GM18861 (cell line): ENCODE measurements around the gene GARIN1A.
"Not testable (repeated sequence)": the region's sequence is repeated elsewhere in the genome, so short reads cannot be mapped to it uniquely, and the experiment has no call there.

ENCODE experiments used
- ATAC-seq: cut with Tn5 transposase; IDR thresholded peaks from one replicate; pipeline ENCODE4 v1.9.1; 2021; ENCODE audit not compliant: unreplicated experiment

Gene GARIN1A

DNA sequence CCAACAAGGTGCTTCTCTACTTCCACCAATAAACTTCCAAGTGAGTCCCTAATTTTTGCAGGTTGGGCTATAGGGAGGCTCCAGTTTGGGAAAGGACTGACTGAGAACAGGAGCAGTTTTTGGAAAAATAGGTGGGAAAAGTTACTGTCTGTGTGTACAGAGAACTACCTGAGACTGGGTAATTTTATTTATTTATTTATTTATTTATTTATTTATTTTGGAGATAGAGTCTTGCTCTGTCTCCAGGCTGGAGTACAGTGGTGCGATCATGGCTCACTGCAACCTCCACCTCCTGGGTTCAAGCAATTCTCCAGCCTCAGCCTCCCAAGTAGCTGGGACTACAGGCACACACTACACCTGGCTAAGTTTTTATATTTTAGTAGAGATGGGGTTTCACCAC, 11.2 kb downstream of the GARIN1A start:
- ATAC-seq = not testable (repeated sequence)

DNA sequence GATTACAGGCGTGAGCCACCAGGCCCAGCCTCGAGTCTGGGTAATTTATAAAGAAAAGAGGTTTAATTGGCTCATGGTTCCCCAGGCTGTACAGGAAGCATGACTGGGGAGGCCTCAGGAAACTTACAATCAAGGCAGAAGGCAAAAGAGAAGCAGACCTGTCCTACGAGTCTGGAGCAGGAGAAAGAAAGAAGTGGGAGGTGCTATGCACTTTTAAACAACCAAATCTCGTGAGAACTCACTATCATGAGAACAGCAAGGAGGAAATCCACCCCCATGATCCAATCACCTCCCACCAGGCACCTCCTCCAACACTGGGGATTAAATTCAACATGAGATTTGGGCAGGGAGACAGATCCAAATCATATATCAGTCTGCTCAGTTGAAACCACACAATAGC, 11.6 kb downstream of the GARIN1A start:
- ATAC-seq = not testable (repeated sequence)

- no peak for ATAC-seq
Observed at GRCh38 chr7:128687131-128687530, 15.0 kb downstream of the GARIN1A start.

DNA sequence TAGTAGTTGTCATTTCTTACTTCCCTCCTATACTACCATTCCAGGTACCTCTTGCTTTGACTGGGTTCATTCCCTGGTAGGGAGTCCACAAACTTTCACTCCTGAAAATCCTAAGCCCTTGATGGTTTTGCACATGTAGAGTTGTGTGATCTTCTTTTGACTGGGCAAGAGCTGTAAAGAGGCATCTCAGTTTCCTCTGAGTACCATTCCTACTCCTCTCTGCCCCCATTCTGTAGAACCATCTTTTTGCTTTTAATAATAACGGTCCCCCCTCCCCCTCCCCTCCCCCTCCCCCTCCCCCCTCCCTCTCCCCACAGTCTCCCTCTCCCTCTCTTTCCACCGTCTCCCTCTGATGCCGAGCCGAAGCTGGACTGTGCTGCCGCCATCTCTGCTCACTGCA, 16.4 kb downstream of the GARIN1A start:
- ATAC-seq = no peak

DNA sequence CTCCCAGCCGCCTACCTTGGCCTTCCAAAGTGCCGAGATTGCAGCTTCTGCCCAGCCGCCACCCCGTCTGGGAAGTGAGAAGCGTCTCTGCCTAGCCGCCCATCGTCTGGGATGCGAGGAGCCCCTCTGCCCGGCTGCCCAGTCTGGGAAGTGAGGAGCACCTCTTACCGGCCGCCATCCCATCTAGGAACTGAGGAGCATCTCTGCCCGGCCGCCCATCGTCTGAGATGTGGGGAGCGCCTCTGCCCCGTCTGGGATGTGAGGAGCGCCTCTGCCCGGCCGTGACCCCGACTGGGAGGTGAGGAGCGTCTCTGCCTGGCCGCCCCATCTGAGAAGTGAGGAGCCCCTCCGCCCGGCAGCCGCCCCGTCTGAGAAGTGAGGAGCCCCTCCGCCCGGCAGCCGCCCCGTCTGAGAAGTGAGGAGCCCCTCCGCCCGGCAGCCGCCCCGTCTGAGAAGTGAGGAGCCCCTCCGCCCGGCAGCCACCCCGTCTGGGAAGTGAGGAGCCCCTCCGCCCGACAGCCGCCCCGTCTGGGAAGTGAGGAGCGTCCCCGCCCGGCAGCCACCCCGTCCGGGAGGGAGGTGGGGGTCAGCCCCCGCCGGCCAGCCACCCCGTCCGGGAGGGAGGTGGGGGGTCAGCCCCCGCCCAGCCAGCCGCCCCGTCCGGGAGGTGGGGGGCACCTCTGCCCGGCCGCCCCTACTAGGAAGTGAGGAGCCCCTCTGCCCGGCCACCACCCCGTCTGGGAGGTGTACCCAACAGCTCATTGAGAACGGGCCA, 17.3 kb downstream of the GARIN1A start:
- not testable (repeated sequence) for ATAC-seq

GRCh38 chr7:128691227-128691626, 19.1 kb downstream of the GARIN1A start:
- no peak for ATAC-seq

GRCh38 chr7:128692623-128693270, 20.7 kb downstream of the GARIN1A start:
- ATAC-seq = no peak

DNA sequence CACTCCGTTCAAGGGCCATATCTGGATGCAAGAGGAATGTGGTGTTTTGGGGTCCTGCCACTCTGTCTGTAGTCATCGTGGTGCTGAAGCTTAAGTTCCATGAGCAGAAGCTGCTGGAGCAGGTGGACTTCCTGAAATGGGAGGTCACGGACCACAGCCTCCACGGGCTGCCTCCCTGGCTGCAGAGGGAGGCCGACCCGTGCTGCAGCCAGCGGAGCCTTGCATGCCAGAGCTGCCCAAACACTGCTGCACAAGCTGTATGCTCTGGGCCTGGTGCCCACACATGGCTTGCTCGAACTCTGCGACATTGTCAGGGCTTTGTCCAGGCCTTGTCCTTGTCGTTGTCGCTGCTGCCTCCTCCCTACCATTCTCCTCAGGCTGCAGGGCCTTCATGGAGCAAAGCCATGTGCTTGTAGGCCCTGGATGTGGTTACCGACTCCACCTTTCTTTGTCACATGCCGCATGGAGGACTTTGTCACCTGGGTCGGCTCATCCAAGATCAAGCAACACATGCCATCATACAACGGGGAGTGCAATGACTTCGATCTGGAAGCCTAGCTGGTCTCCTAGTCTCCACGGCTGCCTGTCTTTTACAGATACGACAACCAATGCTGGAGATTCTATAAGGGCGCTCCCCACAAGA, 21.4 kb downstream of the GARIN1A start:
- no peak for ATAC-seq

- no peak for ATAC-seq
Observed at GRCh38 chr7:128694738-128695137, 22.6 kb downstream of the GARIN1A start.

DNA sequence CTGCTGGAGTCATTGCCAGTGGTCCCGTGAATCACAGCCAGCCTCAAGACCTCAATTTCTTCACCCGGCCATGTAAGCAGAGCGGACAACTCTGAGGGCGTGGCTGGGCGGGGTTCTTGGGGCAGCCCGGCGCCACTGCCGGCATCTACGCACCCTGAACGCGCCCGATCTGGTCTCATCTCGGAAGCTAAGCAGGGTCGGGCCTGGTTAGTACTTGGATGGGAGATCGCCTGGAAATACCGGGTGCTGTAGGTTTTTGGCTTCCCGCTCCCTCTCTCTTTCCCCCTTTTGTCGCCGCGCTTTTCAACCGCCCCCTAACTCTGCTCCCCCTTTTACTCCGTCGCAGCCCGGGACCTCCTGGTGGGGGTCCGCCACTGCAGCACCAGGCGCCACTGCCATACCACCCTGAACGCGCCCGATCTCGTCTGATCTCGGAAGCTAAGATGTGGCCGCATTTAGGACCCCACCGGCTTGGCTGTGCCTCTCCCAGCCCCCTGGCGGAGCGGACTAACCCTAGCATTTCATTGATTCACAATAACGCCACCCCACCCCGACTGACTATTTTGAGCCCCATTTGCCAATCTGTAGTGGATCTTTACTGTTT, 25.3 kb downstream of the GARIN1A start:
- no peak for ATAC-seq

DNA sequence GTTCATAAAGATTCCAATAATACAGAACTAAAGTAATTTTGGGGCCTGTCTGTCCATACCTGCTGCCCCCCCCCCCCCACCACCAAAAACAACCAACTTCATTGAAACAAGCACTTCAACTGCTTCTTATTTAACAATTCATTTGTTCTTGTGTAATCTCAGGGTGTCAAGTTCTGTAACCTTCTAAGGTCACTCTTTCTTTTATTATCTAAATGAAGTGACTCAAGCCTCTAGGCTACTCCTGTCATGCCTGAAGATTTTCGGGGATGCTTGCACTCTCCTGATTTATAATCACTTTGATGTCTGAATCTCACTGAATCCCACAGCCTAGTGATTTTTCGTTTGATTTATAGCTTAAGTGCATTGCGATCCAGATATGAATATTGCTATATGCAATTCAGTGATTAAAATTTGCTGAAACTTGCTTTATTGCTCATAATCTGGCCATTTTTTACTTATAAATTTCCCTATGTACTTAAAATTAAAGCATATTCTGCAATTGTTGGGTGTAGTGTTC, 27.2 kb downstream of the GARIN1A start:
- ATAC-seq = no peak

GRCh38 chr7:128699895-128700294, 27.8 kb downstream of the GARIN1A start:
- no peak for ATAC-seq

DNA sequence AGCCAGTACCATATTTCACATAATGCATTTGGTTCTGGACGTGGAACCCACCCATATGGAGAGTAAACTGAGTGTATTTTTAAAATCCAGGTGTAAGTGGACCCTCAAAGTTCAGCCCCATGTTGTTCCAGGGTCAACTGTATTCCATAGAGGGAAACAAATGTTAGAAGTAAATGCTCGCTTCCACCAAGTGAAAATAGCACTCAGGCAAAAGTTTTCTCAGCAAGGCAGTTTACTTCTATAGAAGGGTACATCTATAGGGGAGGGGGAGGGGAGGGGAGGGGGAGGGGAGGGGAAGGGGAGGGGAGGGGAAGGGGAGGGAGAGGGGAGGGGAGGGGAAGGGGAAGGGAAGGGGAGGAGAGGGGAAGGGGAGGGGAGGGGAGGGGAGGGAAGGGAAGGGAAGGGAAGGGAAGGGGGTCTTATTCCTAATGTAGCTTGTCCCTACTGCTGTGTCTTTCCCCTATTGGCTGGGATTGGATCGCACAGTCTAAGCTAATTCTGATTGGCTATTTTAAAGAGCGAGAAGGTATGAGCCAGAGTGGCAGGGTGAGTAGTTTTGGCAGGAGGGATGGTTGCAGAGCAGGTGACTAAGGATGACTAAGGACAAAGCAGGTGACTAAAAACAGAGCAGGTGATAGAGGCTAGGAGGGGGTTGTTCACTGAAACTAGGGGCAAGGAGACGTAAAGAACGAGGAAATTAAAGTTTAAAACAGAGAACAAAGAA, 29.1 kb downstream of the GARIN1A start:
- ATAC-seq = no peak

GRCh38 chr7:128703609-128704241, 31.6 kb downstream of the GARIN1A start:
- no peak for ATAC-seq

GRCh38 chr7:128705891-128706333, 33.8 kb downstream of the GARIN1A start:
- no peak for ATAC-seq

DNA sequence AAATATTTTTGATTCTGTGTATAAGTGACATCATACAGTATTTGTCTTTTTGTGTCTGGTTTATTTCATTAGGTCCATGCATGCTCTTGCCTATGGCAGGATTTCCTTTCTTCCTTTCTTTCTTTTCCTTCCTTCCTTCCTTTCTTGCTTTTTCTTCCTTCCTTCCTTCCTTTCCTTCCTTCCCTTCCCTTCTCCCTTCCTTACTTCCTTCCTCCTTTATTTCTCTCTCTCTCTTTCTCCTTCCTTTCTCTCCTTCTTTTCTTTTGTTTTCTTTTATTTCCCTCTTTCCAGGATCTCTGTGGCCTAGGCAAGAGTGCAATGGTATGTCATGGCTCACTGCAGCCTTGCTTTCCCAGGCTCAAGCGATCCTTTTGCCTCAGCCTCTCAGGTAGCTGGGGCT, 35.7 kb downstream of the GARIN1A start:
- ATAC-seq = no peak

DNA sequence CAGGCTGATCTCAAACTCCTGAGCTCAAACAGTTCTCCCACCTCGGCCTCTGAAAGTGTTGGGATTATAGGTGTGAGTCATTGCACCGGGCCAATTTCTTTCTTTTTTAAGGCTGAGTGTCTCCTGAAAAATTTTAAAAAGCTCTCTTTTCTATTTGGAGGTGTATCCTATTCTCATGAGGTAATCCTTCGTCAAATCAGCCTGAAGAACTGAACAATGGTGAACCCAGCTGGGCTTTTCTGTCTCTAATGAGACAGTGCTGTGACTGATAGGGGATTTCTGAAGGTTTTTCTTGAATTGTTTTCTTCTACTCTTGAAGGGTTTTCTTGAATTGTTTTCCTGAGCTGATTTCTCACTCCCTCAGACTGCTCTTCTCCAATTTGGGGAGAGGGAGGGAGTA, 36.1 kb downstream of the GARIN1A start:
- ATAC-seq = no peak

DNA sequence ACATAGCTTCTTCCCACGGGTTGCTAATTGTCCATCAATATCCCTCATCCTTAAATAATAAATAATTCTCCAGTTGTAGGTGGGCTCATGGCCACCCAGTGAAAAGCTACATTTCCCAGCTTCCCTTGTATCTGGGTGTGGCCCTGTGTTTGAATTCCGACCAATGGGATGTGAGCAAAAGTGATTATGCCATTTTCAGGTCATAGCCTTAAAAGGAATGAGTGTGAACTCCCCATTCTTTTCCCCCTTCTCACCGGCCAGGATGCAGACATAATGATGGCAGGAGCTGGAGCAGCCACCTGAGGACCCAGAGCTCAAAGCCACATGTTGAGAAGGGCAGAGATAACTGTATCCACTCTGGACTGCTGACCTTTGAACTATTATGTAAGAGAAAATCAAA, 36.7 kb downstream of the GARIN1A start:
- ATAC-seq = no peak

DNA sequence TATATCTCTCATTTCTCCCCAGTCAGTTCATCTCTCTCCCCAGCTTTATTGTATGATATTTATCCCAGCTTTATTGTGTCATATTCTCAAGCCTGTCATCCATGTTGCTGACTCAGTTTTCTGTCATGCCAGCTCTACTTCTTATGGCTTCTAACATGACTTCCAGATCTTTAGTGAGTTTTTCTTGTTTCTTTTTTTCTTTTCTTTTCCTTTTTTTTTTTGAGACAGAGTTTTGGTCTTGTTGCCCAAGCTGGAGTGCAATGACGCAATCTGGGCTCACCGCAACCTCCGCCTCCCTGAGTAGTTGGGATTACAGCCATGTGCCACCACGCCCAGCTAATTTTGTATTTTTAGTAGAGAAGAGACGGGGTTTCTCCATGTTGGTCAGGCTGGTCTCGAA, 38.4 kb downstream of the GARIN1A start:
- no peak for ATAC-seq

- ATAC-seq = no peak
Observed at GRCh38 chr7:128713794-128714193, 41.7 kb downstream of the GARIN1A start.
